B cell (primary cell): ENCODE results near the gene GLI3. TPM values are rescaled to one million over a fixed set of nuclear protein-coding genes. Genes with fewer than 3 reads are reported as not detected.

Experiments
- ATAC-seq: fragments of 200-7000 bp; cut with Tn5 transposase; one replicate; pipeline ENCODE4 v1.10.0; 2021; ENCODE audit warnings: low read depth, mild to moderate bottlenecking, moderate number of reproducible peaks, moderate library complexity
- CTCF ChIA-PET: fragments of 350-600 bp; sonication (Branson Sonifier 250); formaldehyde crosslinking; loops from one replicate; lab custom pipeline; 2021; ENCODE audit warnings: antibody characterized with exemption, inconsistent platforms; lab: Charles Lee
- POLR2A ChIA-PET: fragments of 350-600 bp; sonication (Branson Sonifier 250); formaldehyde crosslinking; loops from one replicate; lab custom pipeline; 2021; ENCODE audit warnings: antibody characterized with exemption; lab: Charles Lee
- DNase-seq: peaks from one replicate; pipeline ENCODE4 v3.0.0; 2013
- H2AFZ ChIP-seq: 2 replicates; pipeline ENCODE4 v1.6.1; 2012; ENCODE audit warnings: mild to moderate bottlenecking, low read depth, low read length; ENCODE audit not compliant: insufficient read depth, poor library complexity, severe bottlenecking
- H3K27ac ChIP-seq, 2 donors: 1 replicate in 1 of 2; 2 replicates in 1 of 2; pipeline ENCODE4 v1.5.1; 2012 to 2013; ENCODE audit warnings: low read length in 2 of 2, mild to moderate bottlenecking in 2 of 2, moderate library complexity in 1 of 2
- H3K27me3 ChIP-seq, 4 experiments: fragments of 200-600 bp in 1 of 4; sonication (generic) in 1 of 4; replicated peaks in 1 of 4; 1 replicate in 2 of 4; 2 replicates in 2 of 4; pipeline versions ENCODE4 v1.6.1 to v1.7.0; 2013 to 2016; ENCODE audit warnings: low read length in 3 of 4, mild to moderate bottlenecking in 2 of 4, mixed read lengths in 1 of 4, moderate library complexity in 1 of 4; ENCODE audit not compliant: insufficient read depth in 4 of 4, control insufficient read depth in 3 of 4; ENCODE audit errors: control extremely low read depth in 1 of 4
- H3K36me3 ChIP-seq, 2 experiments: replicated peaks in 1 of 2; 1 replicate in 1 of 2; 2 replicates in 1 of 2; pipeline versions ENCODE4 v1.6.1 to v1.7.1; 2013; ENCODE audit warnings: low read length in 1 of 2; ENCODE audit not compliant: insufficient read depth in 2 of 2, control insufficient read depth in 1 of 2; ENCODE audit errors: control extremely low read depth in 1 of 2, extremely low read depth in 1 of 2
- H3K4me1 ChIP-seq, 2 donors: fragments of 200-600 bp in 1 of 2; sonication (generic) in 1 of 2; 1 replicate in 1 of 2; 2 replicates in 1 of 2; pipeline versions ENCODE4 v1.5.1 to v1.6.1; 2013 to 2017; ENCODE audit warnings: low read length in 2 of 2; ENCODE audit not compliant: control insufficient read depth in 2 of 2, insufficient read depth in 2 of 2
- H3K4me2 ChIP-seq: replicated peaks from 2 replicates; pipeline ENCODE3; 2012; ENCODE audit warnings: mild to moderate bottlenecking, low read depth, low read length; ENCODE audit not compliant: poor library complexity, severe bottlenecking
- H3K4me3 ChIP-seq, 5 experiments: fragments of 200-600 bp in 1 of 5; sonication (generic) in 1 of 5; 1 replicate in 3 of 5; 2 replicates in 2 of 5; pipeline versions ENCODE4 v1.5.1 to v1.7.0; 2011 to 2016; ENCODE audit warnings: low read length in 4 of 5, mild to moderate bottlenecking in 4 of 5, low read depth in 2 of 5, control low read depth in 1 of 5, moderate library complexity in 1 of 5; ENCODE audit not compliant: insufficient read depth in 1 of 5; ENCODE audit errors: control extremely low read depth in 1 of 5, extremely low read depth in 1 of 5
- H3K79me2 ChIP-seq: fragments of 200-600 bp; sonication (generic); one replicate; pipeline ENCODE4 v1.6.0; 2016; ENCODE audit warnings: low read length; ENCODE audit not compliant: control insufficient read depth, insufficient read depth
- H3K9ac ChIP-seq: fragments of 200-600 bp; sonication (generic); 2 replicates; pipeline ENCODE4 v1.6.1; 2017; ENCODE audit warnings: mild to moderate bottlenecking, low read length, moderate library complexity
- H3K9me3 ChIP-seq, 3 donors: one replicate each; pipeline versions ENCODE4 v1.6.1 to v1.7.1; 2013; ENCODE audit warnings: low read length in 2 of 3; ENCODE audit not compliant: control insufficient read depth in 2 of 3, insufficient read depth in 1 of 3; ENCODE audit errors: control extremely low read depth in 1 of 3
- H4K20me1 ChIP-seq: 2 replicates; pipeline ENCODE4 v1.6.0; 2012; ENCODE audit warnings: mild to moderate bottlenecking, low read length; ENCODE audit not compliant: insufficient read depth, control insufficient read depth, poor library complexity, severe bottlenecking
- H3K27ac Mint-ChIP-seq: one replicate; pipeline ENCODE4 v1.8.0; 2021; ENCODE audit warnings: mixed read lengths
- H3K27me3 Mint-ChIP-seq: one replicate; pipeline ENCODE4 v1.8.0; 2021; ENCODE audit warnings: mixed read lengths
- H3K4me1 Mint-ChIP-seq: one replicate; pipeline ENCODE4 v1.8.0; 2021; ENCODE audit warnings: mixed read lengths
- H3K4me3 Mint-ChIP-seq: one replicate; pipeline ENCODE4 v1.8.0; 2021; ENCODE audit warnings: mixed read lengths
- H3K9me3 Mint-ChIP-seq: one replicate; pipeline ENCODE4 v1.8.0; 2022; ENCODE audit warnings: mixed read lengths; ENCODE audit not compliant: insufficient read depth
- CTCF ChIP-seq: fragments of 200-600 bp; IDR thresholded peaks from one replicate; pipeline ENCODE4 v1.8.0; 2022; ENCODE audit warnings: antibody characterized with exemption, mild to moderate bottlenecking
- EZH2 ChIP-seq: IDR thresholded peaks from 2 replicates; pipeline ENCODE4 v1.6.1; 2012; ENCODE audit warnings: borderline replicate concordance, low read depth, mild to moderate bottlenecking, moderate library complexity, low read length; ENCODE audit not compliant: insufficient read depth, poor library complexity, severe bottlenecking
- WGBS: methylation state at CpG from one replicate; pipeline ENCODE4 v1.1.5; 2013; ENCODE audit warnings: missing lambda C conversion rate; ENCODE audit not compliant: insufficient coverage; 5-methylcytosine and 5-hydroxymethylcytosine counted together
- intact Hi-C: fragments of 100-400 bp; cut with micrococcal nuclease; formaldehyde crosslinking; loops from one replicate; pipeline ENCODE4 v1.10.0; 2022
- polyA plus RNA-seq: library from polyadenylated mRNA; depleted of rRNA; stranded (reverse); fragments of >200 nt; gene quantifications from 2 replicates; pipeline ENCODE4 v1.2.3, GENCODE V29; 2012
- total RNA-seq, 2 donors: library from RNA; stranded (reverse); fragments of 120-200 nt in 1 of 2; gene quantifications; 1 replicate in 1 of 2; 2 replicates in 1 of 2; pipeline versions ENCODE4 v1.2.3 to v1.2.4, GENCODE V29; 2013 to 2022

The GLI3 gene
- total and polyA plus RNA-seq, 2 donors (not counting 1 experiment from before 2014, with no cell fraction given) = not detected

- Histone ChIP-seq H3K9ac (no peak overlapping the region), H3K4me2 (no peak overlapping the region), H4K20me1 (no peaks in the 10 kb centered on the region), H3K79me2 (no peaks in the 10 kb centered on the region), H3K36me3 (no peaks in the 10 kb centered on the region), H3K4me1 (peaks cover 6 to 8% of the 10 kb centered on the region in 2 donors), H3K27me3 (peaks cover 0 to 5% (median 4%) of the 10 kb centered on the region in 4 experiments), H3K4me3 (no peak overlapping the region), H3K27ac (no peak overlapping the region), H3K9me3 (peaks cover 2 to 16% (median 10%) of the 10 kb centered on the region in 3 donors), H2AFZ (no peak overlapping the region)
- Mint-ChIP-seq H3K4me1 (peaks cover 9% of the 10 kb centered on the region), H3K27me3 (peaks cover 29% of the 10 kb centered on the region), H3K4me3 (no peak overlapping the region), H3K9me3 (peaks cover 9% of the 10 kb centered on the region), H3K27ac (no peak overlapping the region)
- TF ChIP-seq CTCF (no peak), EZH2 (no peak)
- WGBS = 93% methylated on average over 3 of the region's 3 CpGs
- DNase-seq (no peak), ATAC-seq (no peak)
- intact Hi-C loops = no loop called here
- CTCF ChIA-PET = no interaction called here
- POLR2A ChIA-PET = no interaction called here
These were observed 220.5 kb downstream of the GLI3 start for GRCh38 chr7:42016517-42016916.

GRCh38 chr7:42014625-42015618 is 222.1 kb downstream of the GLI3 start:
- DNase-seq = peak; percentile 8
- H3K79me2 ChIP-seq = no peaks in the 10 kb centered on the region
- H3K9me3 ChIP-seq = peaks cover 2 to 16% (median 10%) of the 10 kb centered on the region in 3 donors
- ATAC-seq = no peak
- TF ChIP-seq CTCF (peak; percentile 66), EZH2 (no peak)
- no peaks in the 10 kb centered on the region for H3K36me3 ChIP-seq
- WGBS = 70% methylated on average over 5 of the region's 9 CpGs
- H3K27ac Mint-ChIP-seq = no peak overlapping the region
- peaks cover 32% of the 10 kb centered on the region for H3K27me3 Mint-ChIP-seq
- H2AFZ ChIP-seq = no peak overlapping the region
- peaks cover 9% of the 10 kb centered on the region for H3K4me1 Mint-ChIP-seq
- H4K20me1 ChIP-seq = no peaks in the 10 kb centered on the region
- intact Hi-C loops = no loop called here
- ChIA-PET POLR2A (no interaction called here), CTCF (interaction anchor here (1.6 kb wide), 1 partner anchor 9 kb away, joined by 5 read pairs; no protein-coding TSS in a partner anchor)
- H3K9ac ChIP-seq = no peak overlapping the region
- no peak overlapping the region for H3K4me3 Mint-ChIP-seq
- H3K27me3 ChIP-seq = peaks cover 0 to 7% (median 5%) of the 10 kb centered on the region in 4 experiments
- H3K4me2 ChIP-seq = no peak overlapping the region
- peaks cover 6 to 8% of the 10 kb centered on the region in 2 donors for H3K4me1 ChIP-seq
- H3K9me3 Mint-ChIP-seq = peaks cover 9% of the 10 kb centered on the region
- no peak overlapping the region for H3K27ac ChIP-seq
- no peak overlapping the region for H3K4me3 ChIP-seq
